HCT116 (cell line): ENCODE results near the gene AK3. TPM values are rescaled to one million over a fixed set of nuclear protein-coding genes. Genes with fewer than 3 reads are reported as not detected.

Experiments used
- ATAC-seq: fragments of 200-7000 bp; cut with Tn5 transposase; 2 replicates; pipeline ENCODE4 v1.9.1; 2020; ENCODE audit warnings: mild to moderate bottlenecking, moderate library complexity
- BruUV-seq: library from RNA; stranded (reverse); fragments of 400-500 nt; replicated peaks from 2 replicates; lab custom pipeline; 2021; lab: Mats Ljungman, UMichigan
- CTCF ChIA-PET: fragments of 300-600 bp; sonication (Branson Sonifier 250); formaldehyde crosslinking; loops from one replicate; lab custom pipeline; 2021; ENCODE audit warnings: antibody characterized with exemption; lab: Charles Lee
- POLR2A ChIA-PET: fragments of 300-600, 350-600 bp; sonication (Branson Sonifier 250); formaldehyde crosslinking; loops from one replicate; lab custom pipeline; 2021; ENCODE audit warnings: antibody characterized with exemption; lab: Charles Lee
- RAD21 ChIA-PET, 2 experiments: fragments of 300-600 bp; sonication (Branson Sonifier 250); formaldehyde crosslinking; loops; one replicate each; lab custom pipeline; 2023; ENCODE audit warnings: low total read pairs in 2 of 2; ENCODE audit not compliant: uncharacterized antibody in 2 of 2, unreplicated experiment in 2 of 2, low non-redundant PET in 1 of 2; lab: Charles Lee
- DNase-seq: peaks from one replicate; pipeline ENCODE4 v3.0.0-alpha.2; 2010; ENCODE audit warnings: low read depth, low spot score
- H2AFZ ChIP-seq: fragments of 200-600 bp; shearing (Covaris generic), sonication (generic); 2 replicates; pipeline ENCODE4 v1.6.1; 2017; ENCODE audit warnings: low read depth, mixed run types, mixed read lengths, antibody characterized with exemption, low read length; ENCODE audit not compliant: poor library complexity, severe bottlenecking
- H3K27ac ChIP-seq: 2 replicates; pipeline ENCODE4 v1.5.1; 2012; ENCODE audit warnings: low read depth, low read length
- H3K27me3 ChIP-seq: fragments of 200-600 bp; sonication (generic); 2 replicates; pipeline ENCODE4 v1.6.1; 2016; ENCODE audit warnings: mixed run types, low read length, mixed read lengths; ENCODE audit not compliant: insufficient read depth
- H3K36me3 ChIP-seq, 2 experiments: fragments of 200-500 bp in 1 of 2; fragments of 200-600 bp in 1 of 2; sonication (Bioruptor generic) in 1 of 2; sonication (generic) in 1 of 2; 2 replicates each; pipeline versions ENCODE4 v1.5.1 to v1.6.1; 2014 to 2016; ENCODE audit warnings: low read length in 2 of 2, inconsistent platforms in 1 of 2, mixed read lengths in 1 of 2, mixed run types in 1 of 2; ENCODE audit not compliant: insufficient read depth in 2 of 2, control insufficient read depth in 1 of 2
- H3K4me1 ChIP-seq, 2 experiments: fragments of 200-600 bp in 1 of 2; sonication (generic) in 1 of 2; 2 replicates each; pipeline versions ENCODE4 v1.5.1 to v1.6.1; 2012 to 2017; ENCODE audit warnings: low read length in 2 of 2, inconsistent platforms in 1 of 2, mild to moderate bottlenecking in 1 of 2, mixed read lengths in 1 of 2, mixed run types in 1 of 2, moderate library complexity in 1 of 2; ENCODE audit not compliant: insufficient read depth in 2 of 2, control insufficient read depth in 1 of 2
- H3K4me2 ChIP-seq: fragments of 200-600 bp; sonication (generic); 2 replicates; pipeline ENCODE4 v1.6.1; 2017; ENCODE audit warnings: mixed run types, low read length, mixed read lengths
- H3K4me3 ChIP-seq, 2 experiments: fragments of 200-600 bp in 1 of 2; sonication (generic) in 1 of 2; replicated peaks in 1 of 2; 2 replicates each; pipeline ENCODE4 v1.5.1; 2011 to 2016; ENCODE audit warnings: low read length in 2 of 2, control low read depth in 1 of 2, low read depth in 1 of 2, mild to moderate bottlenecking in 1 of 2, mixed read lengths in 1 of 2, mixed run types in 1 of 2
- H3K79me2 ChIP-seq: fragments of 200-600 bp; sonication (generic); 2 replicates; pipeline ENCODE4 v1.6.1; 2017; ENCODE audit warnings: mild to moderate bottlenecking, mixed run types, low read length, moderate library complexity, mixed read lengths; ENCODE audit not compliant: insufficient read depth
- H3K9ac ChIP-seq: fragments of 200-600 bp; sonication (generic); 2 replicates; pipeline ENCODE4 v1.6.1; 2016; ENCODE audit warnings: low read length, mixed read lengths
- H3K9me2 ChIP-seq: fragments of 200-600 bp; sonication (generic), shearing (Covaris generic); 2 replicates; pipeline ENCODE4 v1.6.1; 2017; ENCODE audit warnings: mixed run types, mild to moderate bottlenecking, moderate library complexity; ENCODE audit not compliant: insufficient read depth
- H3K9me3 ChIP-seq, 2 experiments: fragments of 200-500 bp in 1 of 2; fragments of 200-600 bp in 1 of 2; sonication (Bioruptor generic) in 1 of 2; sonication (generic) in 1 of 2; 2 replicates each; pipeline ENCODE4 v1.6.1; 2014 to 2017; ENCODE audit warnings: low read length in 2 of 2, mixed read lengths in 2 of 2, inconsistent platforms in 1 of 2, low read depth in 1 of 2, mild to moderate bottlenecking in 1 of 2, mixed run types in 1 of 2, moderate library complexity in 1 of 2; ENCODE audit not compliant: control insufficient read depth in 1 of 2, insufficient read depth in 1 of 2
- H4K20me1 ChIP-seq: fragments of 200-600 bp; sonication (generic), shearing (Covaris generic); 2 replicates; pipeline ENCODE4 v1.6.1; 2017; ENCODE audit warnings: mixed run types, mild to moderate bottlenecking, moderate library complexity; ENCODE audit not compliant: insufficient read depth
- RAD21 ChIP-seq: IDR thresholded peaks from 2 replicates; pipeline ENCODE4 v1.6.1; 2012; ENCODE audit warnings: low read depth, mild to moderate bottlenecking
- intact Hi-C: fragments of 100-400 bp; cut with micrococcal nuclease; formaldehyde crosslinking; loops from 2 replicates; pipeline ENCODE4 v1.10.0; 2022
- total RNA-seq: library from RNA; stranded (reverse); gene quantifications from one replicate; pipeline ENCODE4 v1.2.1, GENCODE V29; 2021; ENCODE audit not compliant: unreplicated experiment
- TF ChIP-seq, protein P1 (sequence below): IDR thresholded peaks from 2 replicates; pipeline ENCODE4 v1.6.1; 2011; ENCODE audit warnings: mild to moderate bottlenecking, low read length, moderate library complexity; ENCODE audit not compliant: insufficient replicate concordance; ENCODE audit errors: extremely low read depth
- TF ChIP-seq, protein P2 (sequence below): IDR thresholded peaks from 2 replicates; pipeline ENCODE4 v1.6.1; 2012; ENCODE audit warnings: low read depth

The AK3 gene
- total RNA-seq, 1 experiment from 2014 or later: 43.0 TPM

DNA sequence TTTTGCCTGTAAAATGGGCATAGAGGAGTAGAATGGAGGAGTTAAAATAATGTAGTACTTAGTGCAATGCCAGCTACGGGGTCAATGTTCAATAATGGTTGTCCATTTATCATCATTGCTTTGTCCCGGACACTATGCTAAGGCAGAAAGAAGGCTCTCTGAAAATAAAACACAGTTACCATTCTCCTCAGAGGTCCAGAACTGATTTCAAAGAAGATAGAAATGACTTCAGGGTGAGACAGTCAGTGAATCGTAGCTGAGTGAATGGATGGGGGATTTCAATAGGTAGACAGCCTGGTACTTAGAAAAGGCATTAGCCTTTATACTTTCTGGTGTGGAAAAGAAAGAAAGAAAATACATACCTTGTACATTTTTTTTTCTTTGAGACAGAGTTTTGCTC, 1.2 kb upstream of the AK3 start:
- intact Hi-C loops: no loop called here
- Histone ChIP-seq H3K9me2 (no peaks in the 10 kb centered on the region), H3K36me3 (no peaks in the 10 kb centered on the region), H3K4me3 (peak overlapping the region; percentile 65 to 91), H3K4me1 (peaks cover 27 to 45% of the 10 kb centered on the region in 2 experiments), H3K9me3 (no peaks in the 10 kb centered on the region), H3K79me2 (peaks cover 36% of the 10 kb centered on the region), H3K9ac (peak overlapping the region; percentile 86; the same call in 1 of the 2 replicates), H2AFZ (no peak overlapping the region), H3K4me2 (peak overlapping the region; percentile 92), H3K27me3 (no peaks in the 10 kb centered on the region), H4K20me1 (no peaks in the 10 kb centered on the region), H3K27ac (no peak overlapping the region)
- no peak for ATAC-seq
- TF ChIP-seq, protein P1, sequence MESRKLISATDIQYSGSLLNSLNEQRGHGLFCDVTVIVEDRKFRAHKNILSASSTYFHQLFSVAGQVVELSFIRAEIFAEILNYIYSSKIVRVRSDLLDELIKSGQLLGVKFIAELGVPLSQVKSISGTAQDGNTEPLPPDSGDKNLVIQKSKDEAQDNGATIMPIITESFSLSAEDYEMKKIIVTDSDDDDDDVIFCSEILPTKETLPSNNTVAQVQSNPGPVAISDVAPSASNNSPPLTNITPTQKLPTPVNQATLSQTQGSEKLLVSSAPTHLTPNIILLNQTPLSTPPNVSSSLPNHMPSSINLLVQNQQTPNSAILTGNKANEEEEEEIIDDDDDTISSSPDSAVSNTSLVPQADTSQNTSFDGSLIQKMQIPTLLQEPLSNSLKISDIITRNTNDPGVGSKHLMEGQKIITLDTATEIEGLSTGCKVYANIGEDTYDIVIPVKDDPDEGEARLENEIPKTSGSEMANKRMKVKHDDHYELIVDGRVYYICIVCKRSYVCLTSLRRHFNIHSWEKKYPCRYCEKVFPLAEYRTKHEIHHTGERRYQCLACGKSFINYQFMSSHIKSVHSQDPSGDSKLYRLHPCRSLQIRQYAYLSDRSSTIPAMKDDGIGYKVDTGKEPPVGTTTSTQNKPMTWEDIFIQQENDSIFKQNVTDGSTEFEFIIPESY: no peak
- TF ChIP-seq, protein P2, sequence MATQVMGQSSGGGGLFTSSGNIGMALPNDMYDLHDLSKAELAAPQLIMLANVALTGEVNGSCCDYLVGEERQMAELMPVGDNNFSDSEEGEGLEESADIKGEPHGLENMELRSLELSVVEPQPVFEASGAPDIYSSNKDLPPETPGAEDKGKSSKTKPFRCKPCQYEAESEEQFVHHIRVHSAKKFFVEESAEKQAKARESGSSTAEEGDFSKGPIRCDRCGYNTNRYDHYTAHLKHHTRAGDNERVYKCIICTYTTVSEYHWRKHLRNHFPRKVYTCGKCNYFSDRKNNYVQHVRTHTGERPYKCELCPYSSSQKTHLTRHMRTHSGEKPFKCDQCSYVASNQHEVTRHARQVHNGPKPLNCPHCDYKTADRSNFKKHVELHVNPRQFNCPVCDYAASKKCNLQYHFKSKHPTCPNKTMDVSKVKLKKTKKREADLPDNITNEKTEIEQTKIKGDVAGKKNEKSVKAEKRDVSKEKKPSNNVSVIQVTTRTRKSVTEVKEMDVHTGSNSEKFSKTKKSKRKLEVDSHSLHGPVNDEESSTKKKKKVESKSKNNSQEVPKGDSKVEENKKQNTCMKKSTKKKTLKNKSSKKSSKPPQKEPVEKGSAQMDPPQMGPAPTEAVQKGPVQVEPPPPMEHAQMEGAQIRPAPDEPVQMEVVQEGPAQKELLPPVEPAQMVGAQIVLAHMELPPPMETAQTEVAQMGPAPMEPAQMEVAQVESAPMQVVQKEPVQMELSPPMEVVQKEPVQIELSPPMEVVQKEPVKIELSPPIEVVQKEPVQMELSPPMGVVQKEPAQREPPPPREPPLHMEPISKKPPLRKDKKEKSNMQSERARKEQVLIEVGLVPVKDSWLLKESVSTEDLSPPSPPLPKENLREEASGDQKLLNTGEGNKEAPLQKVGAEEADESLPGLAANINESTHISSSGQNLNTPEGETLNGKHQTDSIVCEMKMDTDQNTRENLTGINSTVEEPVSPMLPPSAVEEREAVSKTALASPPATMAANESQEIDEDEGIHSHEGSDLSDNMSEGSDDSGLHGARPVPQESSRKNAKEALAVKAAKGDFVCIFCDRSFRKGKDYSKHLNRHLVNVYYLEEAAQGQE: no peak
- TF ChIP-seq RAD21: no peak
- no TSS peak for BruUV-seq
- CTCF ChIA-PET: interaction anchor here (2.1 kb wide), 1 partner anchor 11 kb away, joined by 5 read pairs; no protein-coding TSS in a partner anchor
- DNase-seq: no peak
- RAD21 ChIA-PET: interaction anchor here in 1 of 2 experiments (0.7 kb wide), 1 partner anchor 13 kb away, joined by 4 read pairs; no protein-coding TSS in a partner anchor
- POLR2A ChIA-PET: interaction anchor here (0.6 to 1.2 kb wide), 2 partner anchors 63 to 73 kb away, joined by 4 to 5 read pairs; partner anchors contain the start of gene CDC37L1
